NB4 (cell line): Measurements from ENCODE around the gene OBSCN.

Experiments used
- DNase-seq: peaks from one replicate; pipeline ENCODE4 v3.0.0; 2010; ENCODE audit warnings: low read depth
- H3K4me3 ChIP-seq: one replicate; pipeline ENCODE4 v1.5.1; 2011; ENCODE audit warnings: mild to moderate bottlenecking, low read depth, low read length, moderate library complexity
- CTCF ChIP-seq: IDR thresholded peaks from one replicate; pipeline ENCODE4 v1.5.1; 2012; ENCODE audit warnings: low read depth, low read length
- MAX ChIP-seq: IDR thresholded peaks from 2 replicates; pipeline ENCODE4 v1.6.1; 2011; ENCODE audit warnings: low read depth, low read length
- MYC ChIP-seq: IDR thresholded peaks from 2 replicates; pipeline ENCODE4 v1.6.1; 2011; ENCODE audit warnings: low read depth, low read length
- POLR2A ChIP-seq: IDR thresholded peaks from 2 replicates; pipeline ENCODE4 v1.6.1; 2011; ENCODE audit warnings: mild to moderate bottlenecking; ENCODE audit not compliant: insufficient read length; ENCODE audit errors: extremely low read depth

OBSCN gene

GRCh38 chr1:228369608-228370438 is 162.0 kb downstream of the OBSCN start:
- TF ChIP-seq MYC (no peak), CTCF (no peak), MAX (no peak), POLR2A (no peak)
- no peak overlapping the region for H3K4me3 ChIP-seq

GRCh38 chr1:228370439-228370940 is 162.6 kb downstream of the OBSCN start:
- TF ChIP-seq MAX (no peak), MYC (no peak), POLR2A (no peak), CTCF (peak; percentile 2)
- DNase-seq: no peak
- no peak overlapping the region for H3K4me3 ChIP-seq

More at GRCh38 chr1:228369608-228370438, 162.0 kb downstream of the OBSCN start:
- DNase-seq: no peak

- peak; percentile 81 for DNase-seq
- no peak for TF ChIP-seq POLR2A
- no peak; the same call in 1 of the 2 replicates for TF ChIP-seq MAX
- no peak for TF ChIP-seq CTCF
- no peak for TF ChIP-seq MYC
- H3K4me3 ChIP-seq: no peak overlapping the region
Observed at GRCh38 chr1:228370941-228371740, 163.3 kb downstream of the OBSCN start.

GRCh38 chr1:228371741-228372182 is 163.9 kb downstream of the OBSCN start:
- TF ChIP-seq MAX (no peak), CTCF (no peak), POLR2A (no peak), MYC (no peak)
- H3K4me3 ChIP-seq: no peak overlapping the region
- DNase-seq: no peak

GRCh38 chr1:228372183-228373003 is 164.5 kb downstream of the OBSCN start:
- TF ChIP-seq MYC (no peak), CTCF (no peak), MAX (no peak), POLR2A (no peak)
- H3K4me3 ChIP-seq: no peak overlapping the region
- DNase-seq: no peak
